Progenitor cell of endocrine pancreas (in vitro differentiated cells): Measurements from ENCODE around the gene LAMA2. TPM values are rescaled to one million over a fixed set of nuclear protein-coding genes. Genes with fewer than 3 reads are reported as not detected.

ENCODE experiments used
- DNase-seq: peaks from one replicate; pipeline ENCODE4 v3.0.0; 2021; ENCODE audit warnings: low spot score; ENCODE audit not compliant: unreplicated experiment
- H3K27ac Mint-ChIP-seq: 2 replicates; pipeline ENCODE4 v1.8.0; 2021; ENCODE audit warnings: mild to moderate bottlenecking, moderate library complexity, mixed read lengths
- H3K27me3 Mint-ChIP-seq: 2 replicates; pipeline ENCODE4 v1.8.0; 2021; ENCODE audit warnings: mixed read lengths
- H3K36me3 Mint-ChIP-seq: 2 replicates; pipeline ENCODE4 v1.8.0; 2022; ENCODE audit warnings: mixed read lengths; ENCODE audit not compliant: insufficient read depth
- H3K4me1 Mint-ChIP-seq: 2 replicates; pipeline ENCODE4 v1.8.0; 2021; ENCODE audit warnings: low read depth, mixed read lengths
- H3K4me3 Mint-ChIP-seq: 2 replicates; pipeline ENCODE4 v1.8.0; 2021; ENCODE audit warnings: low read depth, mild to moderate bottlenecking, moderate library complexity, mixed read lengths
- H3K9me3 Mint-ChIP-seq: 2 replicates; pipeline ENCODE4 v1.8.0; 2021; ENCODE audit warnings: low read depth, mixed read lengths
- total RNA-seq: library from RNA; stranded (reverse); gene quantifications from 2 replicates; pipeline ENCODE4 v1.2.1, GENCODE V29; 2021
- TF ChIP-seq, protein P1 (sequence below): fragments of 200-600 bp; sonication (generic); IDR thresholded peaks from one replicate; pipeline ENCODE4 v1.5.0; 2021; ENCODE audit warnings: antibody characterized with exemption, mild to moderate bottlenecking; ENCODE audit not compliant: unreplicated experiment

LAMA2 gene
- total RNA-seq, 1 donor from 2014 or later, result 0.22 TPM

DNA sequence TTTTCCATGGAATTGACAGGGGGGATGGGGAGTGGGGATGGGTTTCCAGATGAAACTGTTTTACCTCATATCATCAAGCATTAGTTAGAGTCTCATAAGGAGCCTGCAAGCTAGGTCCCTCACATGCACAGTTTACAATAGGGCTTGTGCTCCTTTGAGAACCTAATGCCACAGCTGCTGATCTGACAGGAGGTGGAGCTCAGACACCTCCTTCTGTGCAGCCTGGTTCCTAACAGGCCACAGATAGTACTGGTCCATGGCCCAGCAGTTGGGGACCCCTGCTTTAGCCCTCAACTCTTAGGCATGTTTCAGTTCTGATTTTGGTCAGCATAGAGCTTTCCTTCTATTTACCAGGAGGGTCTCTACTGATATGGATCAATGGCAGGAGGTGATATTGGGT is 251.6 kb downstream of the LAMA2 start:
- H3K27me3 Mint-ChIP-seq, result peaks cover 3% of the 10 kb centered on the region
- no peak overlapping the region for H3K27ac Mint-ChIP-seq
- no peak for DNase-seq
- no peaks in the 10 kb centered on the region for H3K36me3 Mint-ChIP-seq
- H3K9me3 Mint-ChIP-seq, result no peaks in the 10 kb centered on the region
- H3K4me1 Mint-ChIP-seq, result no peaks in the 10 kb centered on the region
- TF ChIP-seq, protein P1, sequence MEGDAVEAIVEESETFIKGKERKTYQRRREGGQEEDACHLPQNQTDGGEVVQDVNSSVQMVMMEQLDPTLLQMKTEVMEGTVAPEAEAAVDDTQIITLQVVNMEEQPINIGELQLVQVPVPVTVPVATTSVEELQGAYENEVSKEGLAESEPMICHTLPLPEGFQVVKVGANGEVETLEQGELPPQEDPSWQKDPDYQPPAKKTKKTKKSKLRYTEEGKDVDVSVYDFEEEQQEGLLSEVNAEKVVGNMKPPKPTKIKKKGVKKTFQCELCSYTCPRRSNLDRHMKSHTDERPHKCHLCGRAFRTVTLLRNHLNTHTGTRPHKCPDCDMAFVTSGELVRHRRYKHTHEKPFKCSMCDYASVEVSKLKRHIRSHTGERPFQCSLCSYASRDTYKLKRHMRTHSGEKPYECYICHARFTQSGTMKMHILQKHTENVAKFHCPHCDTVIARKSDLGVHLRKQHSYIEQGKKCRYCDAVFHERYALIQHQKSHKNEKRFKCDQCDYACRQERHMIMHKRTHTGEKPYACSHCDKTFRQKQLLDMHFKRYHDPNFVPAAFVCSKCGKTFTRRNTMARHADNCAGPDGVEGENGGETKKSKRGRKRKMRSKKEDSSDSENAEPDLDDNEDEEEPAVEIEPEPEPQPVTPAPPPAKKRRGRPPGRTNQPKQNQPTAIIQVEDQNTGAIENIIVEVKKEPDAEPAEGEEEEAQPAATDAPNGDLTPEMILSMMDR, result no peak
- no peak overlapping the region for H3K4me3 Mint-ChIP-seq

DNA sequence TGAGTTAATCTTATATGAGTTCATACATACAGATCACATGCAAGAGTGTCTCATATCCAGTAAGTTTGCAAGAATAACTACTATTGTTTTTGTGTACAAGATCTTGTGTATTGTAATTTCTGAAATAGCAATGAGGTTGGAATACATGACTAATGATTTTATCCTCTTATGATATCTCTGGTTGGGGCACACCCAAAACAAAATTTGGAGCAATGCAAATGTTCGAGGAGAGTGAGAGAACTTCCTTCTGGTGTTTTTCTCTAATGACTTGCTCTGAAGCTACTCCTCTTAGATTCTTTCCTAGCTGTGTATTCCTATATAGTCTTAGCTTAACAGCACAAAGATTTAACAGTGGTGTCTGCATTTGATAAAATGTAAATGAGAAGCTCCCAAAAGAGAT is 252.5 kb downstream of the LAMA2 start:
- no peaks in the 10 kb centered on the region for H3K4me1 Mint-ChIP-seq
- H3K9me3 Mint-ChIP-seq, result no peaks in the 10 kb centered on the region
- H3K27ac Mint-ChIP-seq, result no peak overlapping the region
- H3K4me3 Mint-ChIP-seq, result no peak overlapping the region
- DNase-seq, result no peak
- TF ChIP-seq, protein P1, result no peak
- no peaks in the 10 kb centered on the region for H3K36me3 Mint-ChIP-seq
- peaks cover 3% of the 10 kb centered on the region for H3K27me3 Mint-ChIP-seq

DNA sequence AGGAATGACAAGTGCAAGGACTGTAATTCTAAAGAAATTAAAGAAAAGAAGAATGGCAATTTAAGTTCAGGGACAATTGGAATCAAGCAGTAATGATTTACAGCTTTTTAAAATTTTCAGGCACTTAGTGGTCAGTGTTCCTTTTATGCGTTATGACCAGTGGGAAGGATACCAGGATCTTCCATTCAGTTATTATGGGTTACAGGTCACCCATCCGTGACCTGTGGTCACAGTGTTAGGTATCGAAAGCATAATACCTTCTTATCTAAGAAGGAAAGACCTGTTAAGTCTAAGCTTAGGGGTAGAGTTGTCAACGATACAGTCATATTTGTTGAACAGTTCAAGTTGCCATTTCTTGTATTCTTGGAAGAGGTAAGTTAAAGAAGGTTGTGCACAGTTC is 253.8 kb downstream of the LAMA2 start:
- DNase-seq, result no peak
- Mint-ChIP-seq H3K27ac (no peak overlapping the region), H3K4me3 (no peak overlapping the region), H3K27me3 (peaks cover 2% of the 10 kb centered on the region), H3K4me1 (no peaks in the 10 kb centered on the region), H3K36me3 (no peaks in the 10 kb centered on the region), H3K9me3 (no peaks in the 10 kb centered on the region)
- TF ChIP-seq, protein P1, result no peak

DNA sequence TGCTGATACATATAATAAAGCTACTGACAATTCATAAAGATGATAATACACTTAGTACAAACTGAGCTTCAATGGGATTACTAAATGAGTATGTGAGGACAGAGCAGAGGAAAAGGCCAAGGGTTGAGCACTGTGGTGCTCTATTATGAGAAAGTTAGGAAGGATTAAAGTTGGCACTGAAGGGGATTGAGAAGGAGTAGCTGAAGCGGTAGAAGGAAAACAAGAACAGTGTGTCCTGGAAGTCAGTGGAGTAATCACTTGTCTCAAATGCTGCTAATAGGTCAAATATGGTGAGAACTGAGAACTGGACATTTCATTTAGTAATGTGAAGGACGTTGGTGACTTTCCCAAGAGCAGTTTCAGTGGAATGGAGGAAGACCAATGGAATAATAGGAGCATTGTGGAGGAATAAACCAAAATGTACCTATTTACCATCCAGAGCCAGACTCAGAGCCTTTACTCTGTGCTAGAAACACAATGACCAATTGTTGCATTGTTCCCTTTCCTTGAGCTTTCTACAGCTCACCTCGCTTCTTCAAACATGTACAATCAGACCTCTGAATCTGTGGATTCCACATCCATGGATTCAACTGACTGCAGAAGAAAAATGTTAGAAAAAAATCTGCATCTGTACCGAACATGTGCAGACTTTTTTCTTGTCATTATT is 255.9 kb downstream of the LAMA2 start:
- H3K27ac Mint-ChIP-seq, result no peak overlapping the region
- H3K9me3 Mint-ChIP-seq, result no peaks in the 10 kb centered on the region
- H3K27me3 Mint-ChIP-seq, result no peaks in the 10 kb centered on the region
- H3K4me3 Mint-ChIP-seq, result no peak overlapping the region
- no peaks in the 10 kb centered on the region for H3K4me1 Mint-ChIP-seq
- TF ChIP-seq, protein P1, result no peak
- no peaks in the 10 kb centered on the region for H3K36me3 Mint-ChIP-seq
- no peak for DNase-seq

DNA sequence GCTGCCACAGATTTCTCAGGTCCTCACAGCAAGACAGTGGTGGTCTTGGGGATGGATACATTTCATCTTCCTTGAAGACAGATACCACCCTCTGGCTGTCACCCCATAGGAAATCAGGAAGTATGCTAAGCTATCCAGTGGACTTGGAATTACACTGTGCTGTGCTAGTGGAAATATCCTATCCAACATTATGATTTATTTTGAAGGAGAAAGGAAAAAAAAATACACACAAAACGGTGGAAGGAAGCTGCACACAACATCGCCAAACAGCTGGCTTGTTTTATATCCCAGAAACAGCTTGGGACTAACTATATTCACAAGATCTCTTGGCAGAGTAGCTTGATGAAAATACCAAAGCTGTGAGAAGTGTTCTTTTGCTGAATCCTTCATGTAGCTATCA is 257.6 kb downstream of the LAMA2 start:
- no peak overlapping the region for H3K27ac Mint-ChIP-seq
- no peaks in the 10 kb centered on the region for H3K9me3 Mint-ChIP-seq
- H3K27me3 Mint-ChIP-seq, result no peaks in the 10 kb centered on the region
- no peak for DNase-seq
- H3K4me1 Mint-ChIP-seq, result no peaks in the 10 kb centered on the region
- no peaks in the 10 kb centered on the region for H3K36me3 Mint-ChIP-seq
- TF ChIP-seq, protein P1, result no peak
- no peak overlapping the region for H3K4me3 Mint-ChIP-seq
